CD4-positive, CD25-positive, alpha-beta regulatory T cell (primary cell): ENCODE measurements around the gene TEDC1. TPM values are rescaled to one million over a fixed set of nuclear protein-coding genes. Genes with fewer than 3 reads are reported as not detected.
A peak's percentile ranks its signal among the peaks of the same experiment; 100 is the strongest.

ENCODE experiments used
- ATAC-seq, 2 donors: fragments of 150-1000 bp; cut with Tn5 transposase; one replicate each; pipeline ENCODE4 v1.10.0; 2021; ENCODE audit warnings: low read depth in 2 of 2, moderate number of reproducible peaks in 2 of 2, moderate library complexity in 1 of 2
- DNase-seq, 3 donors: peaks; one replicate each; pipeline versions ENCODE4 v3.0.0 to v3.0.0-alpha.2; 2012 to 2022; ENCODE audit warnings: mixed read lengths in 1 of 3
- H3K27ac ChIP-seq: one replicate; pipeline ENCODE4 v1.7.0; 2013; ENCODE audit warnings: mild to moderate bottlenecking, low read length; ENCODE audit not compliant: insufficient read depth, poor library complexity, severe bottlenecking
- H3K27me3 ChIP-seq: one replicate; pipeline ENCODE4 v1.7.0; 2013; ENCODE audit warnings: low read length; ENCODE audit not compliant: control insufficient read depth, insufficient read depth
- H3K36me3 ChIP-seq: one replicate; pipeline ENCODE4 v1.7.0; 2013; ENCODE audit warnings: mild to moderate bottlenecking, low read length, moderate library complexity; ENCODE audit not compliant: control insufficient read depth, insufficient read depth
- H3K4me1 ChIP-seq: 2 replicates; pipeline ENCODE4 v1.7.0; 2013; ENCODE audit warnings: mild to moderate bottlenecking, low read length; ENCODE audit not compliant: insufficient read depth, control insufficient read depth, poor library complexity, severe bottlenecking
- H3K4me3 ChIP-seq: one replicate; pipeline ENCODE4 v1.7.0; 2013; ENCODE audit warnings: low read depth, mild to moderate bottlenecking, low read length, moderate library complexity
- H3K9me3 ChIP-seq, 2 experiments: 1 replicate in 1 of 2; 2 replicates in 1 of 2; pipeline ENCODE4 v1.7.0; 2013; ENCODE audit warnings: low read length in 2 of 2, mild to moderate bottlenecking in 1 of 2, moderate library complexity in 1 of 2; ENCODE audit not compliant: control insufficient read depth in 2 of 2
- H3K27ac Mint-ChIP-seq, 3 donors: one replicate each; pipeline ENCODE4 v1.8.0; 2020 to 2022; ENCODE audit warnings: mild to moderate bottlenecking in 3 of 3, mixed read lengths in 3 of 3, moderate library complexity in 2 of 3
- H3K27me3 Mint-ChIP-seq: one replicate; pipeline ENCODE4 v1.8.0; 2022; ENCODE audit warnings: mild to moderate bottlenecking, mixed read lengths
- H3K36me3 Mint-ChIP-seq: one replicate; pipeline ENCODE4 v1.8.0; 2020; ENCODE audit warnings: mixed read lengths
- H3K4me1 Mint-ChIP-seq, 4 donors: one replicate each; pipeline ENCODE4 v1.8.0; 2020 to 2022; ENCODE audit warnings: mixed read lengths in 4 of 4, mild to moderate bottlenecking in 1 of 4
- H3K4me3 Mint-ChIP-seq, 4 donors: one replicate each; pipeline ENCODE4 v1.8.0; 2020 to 2022; ENCODE audit warnings: mild to moderate bottlenecking in 4 of 4, mixed read lengths in 4 of 4, moderate library complexity in 3 of 4
- H3K9me3 Mint-ChIP-seq, 7 donors: one replicate each; pipeline ENCODE4 v1.8.0; 2020 to 2022; ENCODE audit warnings: mixed read lengths in 7 of 7, mild to moderate bottlenecking in 3 of 7, moderate library complexity in 2 of 7
- polyA plus RNA-seq, 4 donors: library from polyadenylated mRNA; unstranded; fragments of 300-500 nt; fragmentation: Illumina TruSeq; gene quantifications; one replicate each; pipeline ENCODE4 v1.2.3, GENCODE V29; 2021
- total RNA-seq: library from RNA; stranded (reverse); gene quantifications from one replicate; pipeline ENCODE4 v1.2.3, GENCODE V29; 2022

TEDC1 gene
- total and polyA plus RNA-seq, 5 donors from 2014 or later: 5.5 to 118 (median 8.0) TPM

DNA sequence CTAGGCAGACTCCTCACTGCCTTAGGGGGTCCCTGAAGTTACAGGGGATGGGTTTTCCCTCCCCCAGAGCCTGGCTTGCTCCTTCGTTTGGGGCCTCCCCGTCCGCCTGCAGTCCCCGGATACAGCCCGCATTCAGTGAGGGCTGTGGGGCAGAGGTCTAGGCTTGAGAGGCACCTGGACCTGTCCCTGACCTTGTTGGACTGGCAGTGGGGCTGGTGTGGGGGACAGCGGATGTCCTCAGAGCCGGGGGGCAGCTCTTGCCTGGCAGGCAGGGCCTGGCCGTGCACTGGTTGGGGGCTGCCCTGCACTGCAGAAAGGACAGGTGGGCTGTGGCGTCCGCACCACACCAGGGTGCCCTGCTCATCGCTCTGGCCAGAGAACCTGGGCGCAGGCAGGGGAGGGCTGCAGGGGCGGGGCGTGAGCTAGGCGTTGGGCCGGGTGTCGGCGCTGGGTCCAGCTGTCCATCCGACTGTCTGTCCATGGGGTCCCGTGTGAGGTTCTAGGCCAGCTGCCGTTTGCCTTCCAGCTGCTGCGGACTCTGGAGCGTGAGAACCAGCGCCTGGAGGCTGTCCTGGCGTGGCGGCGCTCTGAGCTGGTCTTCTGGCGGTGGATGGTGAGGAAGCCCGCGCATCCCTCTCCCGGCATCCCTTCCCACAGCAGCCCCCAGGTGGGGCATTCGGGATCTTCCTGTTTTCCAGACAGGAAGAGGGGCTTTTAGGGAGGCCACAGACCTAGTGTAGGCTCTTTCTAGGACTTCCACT is 6.0 kb downstream of the TEDC1 start:
- DNase-seq (peak in 1 of 3 donors; percentile 6), ATAC-seq (no peak)
- H3K4me1 ChIP-seq: peaks cover 4% of the 10 kb centered on the region
- Mint-ChIP-seq H3K27ac (no peak overlapping the region), H3K4me1 (peaks cover 0 to 7% (median 0%) of the 10 kb centered on the region in 4 donors), H3K27me3 (peaks cover 4% of the 10 kb centered on the region), H3K36me3 (no peaks in the 10 kb centered on the region), H3K9me3 (no peaks in the 10 kb centered on the region), H3K4me3 (no peak overlapping the region)
- H3K4me3 ChIP-seq: no peak overlapping the region
- no peaks in the 10 kb centered on the region for H3K36me3 ChIP-seq
- H3K9me3 ChIP-seq: no peaks in the 10 kb centered on the region
- H3K27ac ChIP-seq: no peak overlapping the region
- H3K27me3 ChIP-seq: no peaks in the 10 kb centered on the region

DNA sequence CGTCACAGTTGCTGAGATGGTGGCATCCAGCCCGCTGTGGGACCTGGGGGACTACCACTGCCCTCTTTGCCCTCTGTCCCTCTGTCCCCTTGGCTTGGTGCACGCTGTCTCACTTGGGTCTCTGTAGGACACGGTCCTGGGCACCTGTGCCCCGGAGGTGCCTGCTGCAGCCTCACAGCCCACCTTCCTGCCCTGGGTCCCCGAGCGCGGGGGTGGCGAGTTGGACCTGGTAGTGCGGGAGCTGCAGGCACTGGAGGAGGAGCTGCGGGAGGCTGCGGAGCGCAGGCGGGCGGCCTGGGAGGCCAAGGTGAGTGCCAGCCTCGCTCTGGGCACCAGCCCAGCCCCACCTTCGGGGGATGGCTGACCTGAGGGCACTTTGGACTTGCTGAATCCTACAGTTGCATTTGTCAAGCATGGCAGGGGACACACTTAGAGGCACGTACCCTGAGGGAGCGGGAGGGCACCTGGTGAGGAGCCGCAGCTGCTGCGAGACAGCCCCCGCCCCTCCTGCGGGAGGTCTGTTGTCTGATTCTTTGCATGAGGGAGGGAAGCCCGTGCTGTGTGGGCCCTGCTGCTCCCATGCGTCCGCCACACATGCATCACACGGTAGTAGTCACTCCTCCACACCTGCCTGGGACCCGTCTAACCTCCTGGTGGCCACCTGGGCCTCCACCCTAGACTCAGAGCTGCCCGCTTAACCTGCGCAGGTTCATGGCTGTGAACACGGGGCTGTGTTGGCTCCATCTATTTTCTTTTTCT is 6.8 kb downstream of the TEDC1 start:
- peak overlapping the region in 1 of 4 donors; percentile 38 for H3K4me3 Mint-ChIP-seq
- no peaks in the 10 kb centered on the region for H3K9me3 ChIP-seq
- no peaks in the 10 kb centered on the region for H3K36me3 ChIP-seq
- no peak overlapping the region for H3K27ac ChIP-seq
- H3K27me3 ChIP-seq: no peaks in the 10 kb centered on the region
- H3K4me1 Mint-ChIP-seq: peaks cover 0 to 5% (median 0%) of the 10 kb centered on the region in 4 donors
- peak in 1 of 3 donors; percentile 3 for DNase-seq
- H3K27me3 Mint-ChIP-seq: peaks cover 4% of the 10 kb centered on the region
- no peaks in the 10 kb centered on the region for H3K36me3 Mint-ChIP-seq
- no peaks in the 10 kb centered on the region for H3K4me1 ChIP-seq
- no peak overlapping the region for H3K4me3 ChIP-seq
- no peak for ATAC-seq
- H3K9me3 Mint-ChIP-seq: no peaks in the 10 kb centered on the region
- no peak overlapping the region for H3K27ac Mint-ChIP-seq

DNA sequence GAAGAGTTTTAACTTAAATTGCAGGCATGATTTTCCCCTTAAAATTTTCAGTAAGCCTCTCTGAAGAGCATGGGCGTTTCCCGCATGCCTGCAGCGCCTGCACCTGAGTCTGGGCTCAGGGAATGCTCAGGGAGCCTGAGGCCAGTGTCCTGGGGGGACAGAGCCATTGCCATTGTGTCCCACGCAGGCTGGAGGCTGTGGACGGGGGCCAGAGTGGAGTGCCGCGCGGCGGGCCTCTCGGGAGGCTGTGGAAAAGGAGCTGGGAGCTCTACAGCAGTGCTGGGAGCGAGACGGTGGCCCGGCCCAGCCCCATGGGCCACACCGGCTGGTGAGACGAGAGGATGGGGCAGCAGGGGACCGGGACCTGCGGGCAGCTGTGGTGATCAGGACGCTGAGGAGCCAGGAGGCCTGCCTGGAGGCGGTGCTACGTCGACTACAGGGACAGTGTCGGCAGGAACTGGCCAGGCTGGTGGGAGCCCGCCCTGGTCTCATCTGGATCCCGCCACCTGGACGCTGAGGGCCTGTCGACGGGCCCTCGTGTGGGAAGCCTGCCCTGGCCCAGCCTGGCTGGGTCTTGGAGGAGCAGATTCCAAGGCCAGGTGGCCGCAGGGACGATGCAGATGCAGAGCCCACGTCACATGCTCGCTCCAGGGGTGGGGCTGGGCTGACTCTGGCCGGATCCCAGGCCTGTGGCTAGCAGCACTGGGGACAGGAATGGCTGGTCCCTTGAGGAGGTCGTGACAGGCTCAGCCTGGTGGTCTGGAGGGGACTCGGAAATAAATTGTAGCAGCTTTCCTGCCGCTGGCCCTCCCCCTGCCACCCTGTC is 7.6 kb downstream of the TEDC1 start:
- no peak overlapping the region for H3K4me3 ChIP-seq
- H3K27ac Mint-ChIP-seq: no peak overlapping the region
- no peaks in the 10 kb centered on the region for H3K4me1 Mint-ChIP-seq
- H3K9me3 ChIP-seq: no peaks in the 10 kb centered on the region
- no peaks in the 10 kb centered on the region for H3K9me3 Mint-ChIP-seq
- no peaks in the 10 kb centered on the region for H3K36me3 Mint-ChIP-seq
- H3K27me3 Mint-ChIP-seq: peaks cover 4% of the 10 kb centered on the region
- peak overlapping the region in 1 of 4 donors; percentile 68 for H3K4me3 Mint-ChIP-seq
- H3K27me3 ChIP-seq: no peaks in the 10 kb centered on the region
- no peak overlapping the region for H3K27ac ChIP-seq
- no peaks in the 10 kb centered on the region for H3K36me3 ChIP-seq
- H3K4me1 ChIP-seq: no peaks in the 10 kb centered on the region
- ATAC-seq (no peak), DNase-seq (peak in 1 of 3 donors; percentile 1)

DNA sequence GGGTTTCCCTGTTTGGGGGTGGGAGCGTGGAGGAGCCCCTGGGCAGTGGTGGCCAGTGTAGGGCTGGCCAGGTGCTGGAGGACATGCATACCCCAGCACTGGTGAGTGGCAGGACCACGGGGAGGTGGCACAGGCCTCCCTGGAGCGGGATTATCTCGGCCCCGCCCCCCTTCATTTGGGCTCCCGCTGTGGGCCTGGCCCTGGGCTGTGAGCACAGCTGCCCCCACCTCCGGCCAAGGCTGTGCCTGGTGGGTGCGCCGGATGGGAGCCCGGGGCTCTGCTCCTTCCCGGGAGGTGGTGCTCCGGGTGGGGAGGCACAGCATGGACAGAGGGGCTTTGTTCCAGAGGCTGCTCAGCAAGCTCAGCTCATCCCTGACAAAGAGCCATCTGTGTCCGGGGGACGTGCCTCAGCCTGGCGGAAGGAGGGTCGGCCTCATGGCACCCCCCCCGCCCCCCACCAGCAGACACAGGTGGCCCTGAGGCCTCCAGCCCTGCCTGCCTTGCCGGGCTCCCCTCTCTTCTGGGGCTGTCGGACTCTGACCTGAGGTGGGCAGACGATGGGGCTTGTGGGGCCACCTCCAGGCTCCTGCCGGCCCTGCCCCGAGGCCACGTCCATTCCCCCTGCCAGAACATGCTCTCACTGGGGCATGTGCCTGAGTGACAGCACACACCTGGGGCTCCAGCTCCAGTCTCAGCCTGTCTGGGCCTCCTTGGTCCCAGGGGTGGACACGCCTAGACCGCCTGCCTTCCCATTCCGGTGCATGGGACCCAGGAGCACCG is 8.4 kb downstream of the TEDC1 start:
- Histone ChIP-seq H3K27me3 (no peaks in the 10 kb centered on the region), H3K4me1 (no peaks in the 10 kb centered on the region), H3K36me3 (no peaks in the 10 kb centered on the region), H3K4me3 (no peak overlapping the region), H3K9me3 (no peaks in the 10 kb centered on the region), H3K27ac (no peak overlapping the region)
- Mint-ChIP-seq H3K27ac (no peak overlapping the region), H3K36me3 (no peaks in the 10 kb centered on the region), H3K4me1 (no peaks in the 10 kb centered on the region), H3K27me3 (peaks cover 4% of the 10 kb centered on the region), H3K4me3 (no peak overlapping the region), H3K9me3 (no peaks in the 10 kb centered on the region)
- DNase-seq (no peak), ATAC-seq (no peak)

DNA sequence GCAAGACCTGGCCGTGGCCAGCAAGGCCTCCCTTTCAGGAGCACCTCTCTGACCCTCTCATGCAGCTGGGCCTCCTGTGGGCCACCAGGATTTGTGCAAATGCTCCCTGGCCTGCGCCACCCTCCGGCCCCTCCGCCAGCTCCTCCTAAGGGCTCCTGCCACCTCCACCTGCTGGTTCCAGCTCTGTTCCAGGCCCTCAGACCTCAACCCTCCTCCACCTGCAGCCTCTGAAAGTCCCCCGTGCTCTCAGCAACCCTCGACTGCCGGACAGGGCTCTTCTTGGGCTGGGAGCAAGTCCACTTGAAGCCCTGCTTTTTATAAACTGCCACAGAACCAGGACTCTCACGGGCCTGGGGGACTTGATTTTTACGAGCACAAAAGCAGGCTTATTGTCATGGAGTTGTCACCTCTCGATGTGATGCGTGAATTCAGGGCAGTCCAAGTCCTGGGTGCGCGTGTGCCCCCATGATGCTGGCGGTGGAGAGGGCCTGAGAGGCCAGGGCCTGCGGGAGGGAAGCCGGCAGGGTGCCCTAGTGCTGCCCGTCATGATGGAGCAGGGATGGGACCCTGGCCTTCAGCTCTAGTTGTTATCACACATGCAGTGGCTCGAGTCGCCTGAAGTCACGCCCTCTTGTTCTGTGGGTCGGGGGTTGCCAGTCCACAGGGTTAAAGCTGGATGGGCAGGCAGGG is 9.1 kb downstream of the TEDC1 start:
- H3K9me3 ChIP-seq: no peaks in the 10 kb centered on the region
- H3K27me3 ChIP-seq: no peaks in the 10 kb centered on the region
- no peaks in the 10 kb centered on the region for H3K4me1 ChIP-seq
- DNase-seq (no peak), ATAC-seq (no peak)
- no peak overlapping the region for H3K4me3 ChIP-seq
- peak overlapping the region in 1 of 4 donors; percentile 27 for H3K4me3 Mint-ChIP-seq
- no peak overlapping the region for H3K27ac ChIP-seq
- H3K4me1 Mint-ChIP-seq: no peaks in the 10 kb centered on the region
- H3K36me3 Mint-ChIP-seq: no peaks in the 10 kb centered on the region
- H3K27me3 Mint-ChIP-seq: peaks cover 4% of the 10 kb centered on the region
- H3K9me3 Mint-ChIP-seq: peaks cover 0 to 2% (median 0%) of the 10 kb centered on the region in 7 donors
- no peak overlapping the region for H3K27ac Mint-ChIP-seq
- no peaks in the 10 kb centered on the region for H3K36me3 ChIP-seq

DNA sequence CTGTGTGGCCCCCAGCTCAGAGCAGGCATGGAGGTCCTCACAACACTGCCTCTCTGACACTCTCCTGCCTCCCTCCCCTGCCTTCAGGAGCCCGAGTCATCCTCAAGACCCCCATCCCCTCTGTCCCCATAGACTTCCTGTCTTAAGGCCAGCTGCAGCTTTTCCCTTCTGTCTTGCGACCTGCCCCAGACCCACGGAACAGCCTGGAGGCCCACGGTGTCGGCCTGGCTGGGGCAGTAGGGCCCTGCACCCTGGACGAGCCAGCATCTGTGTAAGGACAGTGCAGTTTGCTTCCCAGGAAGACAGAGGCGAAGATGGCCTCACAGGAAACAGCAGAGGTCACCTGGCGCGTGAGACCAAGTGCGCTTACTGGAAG is 9.7 kb downstream of the TEDC1 start:
- H3K4me3 Mint-ChIP-seq: no peak overlapping the region
- H3K27ac Mint-ChIP-seq: no peak overlapping the region
- H3K36me3 Mint-ChIP-seq: no peaks in the 10 kb centered on the region

More for the DNA sequence above, 9.7 kb downstream of the TEDC1 start:
- no peak overlapping the region for H3K4me3 ChIP-seq
- DNase-seq (no peak), ATAC-seq (no peak)
- no peak overlapping the region for H3K27ac ChIP-seq
- H3K36me3 ChIP-seq: no peaks in the 10 kb centered on the region
- no peaks in the 10 kb centered on the region for H3K9me3 ChIP-seq
- no peaks in the 10 kb centered on the region for H3K27me3 ChIP-seq
- Mint-ChIP-seq H3K4me1 (no peaks in the 10 kb centered on the region), H3K27me3 (peaks cover 4% of the 10 kb centered on the region), H3K9me3 (peaks cover 0 to 2% (median 0%) of the 10 kb centered on the region in 7 donors)
- no peaks in the 10 kb centered on the region for H3K4me1 ChIP-seq
